Measurements from ENCODE around the gene AMN. TPM values are rescaled to one million over a fixed set of nuclear protein-coding genes. Genes with fewer than 3 reads are reported as not detected.

Gene AMN
- total RNA-seq, 4 donors from 2014 or later: 0.59 TPM; not detected in 3

- no peaks in the 10 kb centered on the region for H3K4me1 ChIP-seq
- no peak overlapping the region for H3K4me3 ChIP-seq
- TF ChIP-seq POLR2AphosphoS5 (IDR thresholded peaks at IDR 0.05) (no peak), POLR2A (IDR thresholded peaks at IDR 0.05) (no peak), EP300 (IDR thresholded peaks at IDR 0.05) (no peak)
- TF ChIP-seq, protein P1, sequence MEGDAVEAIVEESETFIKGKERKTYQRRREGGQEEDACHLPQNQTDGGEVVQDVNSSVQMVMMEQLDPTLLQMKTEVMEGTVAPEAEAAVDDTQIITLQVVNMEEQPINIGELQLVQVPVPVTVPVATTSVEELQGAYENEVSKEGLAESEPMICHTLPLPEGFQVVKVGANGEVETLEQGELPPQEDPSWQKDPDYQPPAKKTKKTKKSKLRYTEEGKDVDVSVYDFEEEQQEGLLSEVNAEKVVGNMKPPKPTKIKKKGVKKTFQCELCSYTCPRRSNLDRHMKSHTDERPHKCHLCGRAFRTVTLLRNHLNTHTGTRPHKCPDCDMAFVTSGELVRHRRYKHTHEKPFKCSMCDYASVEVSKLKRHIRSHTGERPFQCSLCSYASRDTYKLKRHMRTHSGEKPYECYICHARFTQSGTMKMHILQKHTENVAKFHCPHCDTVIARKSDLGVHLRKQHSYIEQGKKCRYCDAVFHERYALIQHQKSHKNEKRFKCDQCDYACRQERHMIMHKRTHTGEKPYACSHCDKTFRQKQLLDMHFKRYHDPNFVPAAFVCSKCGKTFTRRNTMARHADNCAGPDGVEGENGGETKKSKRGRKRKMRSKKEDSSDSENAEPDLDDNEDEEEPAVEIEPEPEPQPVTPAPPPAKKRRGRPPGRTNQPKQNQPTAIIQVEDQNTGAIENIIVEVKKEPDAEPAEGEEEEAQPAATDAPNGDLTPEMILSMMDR (IDR thresholded peaks at IDR 0.05): no peak
- no peaks in the 10 kb centered on the region for H3K27me3 ChIP-seq
- peaks cover 0 to 75% of the 10 kb centered on the region in 2 donors for H3K36me3 ChIP-seq
- no peak overlapping the region for H3K27ac ChIP-seq
- 80% methylated on average over 1 of the region's 7 CpGs; no CpG with 5 or more reads in 1 of the 2 donors for WGBS, 2 donors (ENCODE audit: low coverage in 1 of 2)
- ATAC-seq: no peak
- H3K9me3 ChIP-seq: no peaks in the 10 kb centered on the region
Observed at GRCh38 chr14:102902086-102902485, 20.4 kb upstream of the AMN start.

- ATAC-seq: no peak
- Histone ChIP-seq H3K4me1 (no peaks in the 10 kb centered on the region), H3K36me3 (peaks cover 0 to 77% of the 10 kb centered on the region in 2 donors), H3K4me3 (no peak overlapping the region), H3K9me3 (no peaks in the 10 kb centered on the region), H3K27me3 (no peaks in the 10 kb centered on the region), H3K27ac (no peak overlapping the region)
- 82 to 89% methylated on average over 3 to 5 of the region's 12 CpGs for WGBS, 2 donors (ENCODE audit: low coverage in 1 of 2)
- TF ChIP-seq, protein P1 (IDR thresholded peaks at IDR 0.05): no peak
- TF ChIP-seq EP300 (IDR thresholded peaks at IDR 0.05): no peak
- TF ChIP-seq POLR2A (IDR thresholded peaks at IDR 0.05): no peak
- TF ChIP-seq POLR2AphosphoS5 (IDR thresholded peaks at IDR 0.05): no peak
Observed at GRCh38 chr14:102902523-102903247, 19.8 kb upstream of the AMN start.

DNA sequence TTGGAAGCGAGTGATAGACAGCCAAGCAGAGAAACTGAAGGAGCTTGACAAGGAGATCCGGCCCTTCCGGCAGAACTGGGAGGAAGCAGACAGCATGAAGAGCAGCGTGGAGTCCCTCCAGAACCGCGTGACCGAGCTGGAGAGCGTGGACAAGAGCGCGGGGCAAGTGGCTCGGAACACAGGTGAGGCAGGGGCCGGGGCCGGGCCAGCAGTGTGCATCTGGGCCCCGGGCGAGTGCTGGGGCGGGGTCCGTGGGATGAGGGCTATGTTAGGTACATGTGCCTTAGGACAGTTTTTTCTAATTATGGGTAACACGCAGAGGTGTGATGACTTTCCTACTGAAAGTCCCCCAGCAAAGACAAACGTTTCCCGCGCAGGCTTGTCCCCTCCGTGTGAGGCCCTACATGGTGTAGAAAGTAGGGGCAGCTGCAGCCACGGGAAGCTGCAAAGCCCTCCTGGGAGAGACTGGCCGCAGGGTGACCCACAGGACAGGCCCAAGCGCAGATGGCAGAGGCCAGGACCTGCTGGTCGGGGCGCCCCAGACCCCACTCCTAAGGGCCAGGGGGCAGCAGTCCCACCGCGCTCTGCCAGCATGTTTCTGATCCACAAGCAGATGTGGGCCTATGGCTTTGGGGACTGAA, 19.1 kb upstream of the AMN start:
- Histone ChIP-seq H3K27ac (no peak overlapping the region), H3K27me3 (no peaks in the 10 kb centered on the region), H3K4me1 (no peaks in the 10 kb centered on the region), H3K4me3 (no peak overlapping the region), H3K36me3 (peaks cover 0 to 72% of the 10 kb centered on the region in 2 donors), H3K9me3 (no peaks in the 10 kb centered on the region)
- WGBS, 2 donors (ENCODE audit: low coverage in 1 of 2): 96 to 100% methylated on average over 1 to 5 of the region's 29 CpGs
- ATAC-seq: no peak
- TF ChIP-seq EP300 (IDR thresholded peaks at IDR 0.05) (no peak), POLR2AphosphoS5 (IDR thresholded peaks at IDR 0.05) (no peak), POLR2A (IDR thresholded peaks at IDR 0.05) (no peak)
- TF ChIP-seq, protein P1 (IDR thresholded peaks at IDR 0.05): no peak

GRCh38 chr14:102903889-102904512, 18.5 kb upstream of the AMN start:
- Histone ChIP-seq H3K4me3 (no peak overlapping the region), H3K4me1 (no peaks in the 10 kb centered on the region), H3K9me3 (no peaks in the 10 kb centered on the region), H3K36me3 (peaks cover 0 to 66% of the 10 kb centered on the region in 2 donors), H3K27ac (no peak overlapping the region), H3K27me3 (no peaks in the 10 kb centered on the region)
- WGBS, 2 donors (ENCODE audit: low coverage in 1 of 2): 96 to 100% methylated on average over 2 to 4 of the region's 7 CpGs
- TF ChIP-seq POLR2A (IDR thresholded peaks at IDR 0.05): no peak
- TF ChIP-seq, protein P1 (IDR thresholded peaks at IDR 0.05): no peak
- TF ChIP-seq POLR2AphosphoS5 (IDR thresholded peaks at IDR 0.05): no peak
- TF ChIP-seq EP300 (IDR thresholded peaks at IDR 0.05): no peak
- no peak for ATAC-seq

Measured in gastroesophageal sphincter (tissue), 4 donors.